CD4-positive, CD25-positive, alpha-beta regulatory T cell (primary cell): ENCODE measurements around the gene FBXO48. TPM values are rescaled to one million over a fixed set of nuclear protein-coding genes. Genes with fewer than 3 reads are reported as not detected.

ENCODE experiments used
- ATAC-seq, 2 donors: fragments of 150-1000 bp; cut with Tn5 transposase; one replicate each; pipeline ENCODE4 v1.10.0; 2021; ENCODE audit warnings: low read depth in 2 of 2, moderate number of reproducible peaks in 2 of 2, moderate library complexity in 1 of 2
- DNase-seq, 3 donors: peaks; one replicate each; pipeline versions ENCODE4 v3.0.0 to v3.0.0-alpha.2; 2012 to 2022; ENCODE audit warnings: mixed read lengths in 1 of 3
- H3K27ac ChIP-seq: one replicate; pipeline ENCODE4 v1.7.0; 2013; ENCODE audit warnings: mild to moderate bottlenecking, low read length; ENCODE audit not compliant: insufficient read depth, poor library complexity, severe bottlenecking
- H3K27me3 ChIP-seq: one replicate; pipeline ENCODE4 v1.7.0; 2013; ENCODE audit warnings: low read length; ENCODE audit not compliant: control insufficient read depth, insufficient read depth
- H3K36me3 ChIP-seq: one replicate; pipeline ENCODE4 v1.7.0; 2013; ENCODE audit warnings: mild to moderate bottlenecking, low read length, moderate library complexity; ENCODE audit not compliant: control insufficient read depth, insufficient read depth
- H3K4me1 ChIP-seq: 2 replicates; pipeline ENCODE4 v1.7.0; 2013; ENCODE audit warnings: mild to moderate bottlenecking, low read length; ENCODE audit not compliant: insufficient read depth, control insufficient read depth, poor library complexity, severe bottlenecking
- H3K4me3 ChIP-seq: one replicate; pipeline ENCODE4 v1.7.0; 2013; ENCODE audit warnings: low read depth, mild to moderate bottlenecking, low read length, moderate library complexity
- H3K9me3 ChIP-seq, 2 experiments: 1 replicate in 1 of 2; 2 replicates in 1 of 2; pipeline ENCODE4 v1.7.0; 2013; ENCODE audit warnings: low read length in 2 of 2, mild to moderate bottlenecking in 1 of 2, moderate library complexity in 1 of 2; ENCODE audit not compliant: control insufficient read depth in 2 of 2
- H3K27ac Mint-ChIP-seq, 3 donors: one replicate each; pipeline ENCODE4 v1.8.0; 2020 to 2022; ENCODE audit warnings: mild to moderate bottlenecking in 3 of 3, mixed read lengths in 3 of 3, moderate library complexity in 2 of 3
- H3K27me3 Mint-ChIP-seq: one replicate; pipeline ENCODE4 v1.8.0; 2022; ENCODE audit warnings: mild to moderate bottlenecking, mixed read lengths
- H3K36me3 Mint-ChIP-seq: one replicate; pipeline ENCODE4 v1.8.0; 2020; ENCODE audit warnings: mixed read lengths
- H3K4me1 Mint-ChIP-seq, 4 donors: one replicate each; pipeline ENCODE4 v1.8.0; 2020 to 2022; ENCODE audit warnings: mixed read lengths in 4 of 4, mild to moderate bottlenecking in 1 of 4
- H3K4me3 Mint-ChIP-seq, 4 donors: one replicate each; pipeline ENCODE4 v1.8.0; 2020 to 2022; ENCODE audit warnings: mild to moderate bottlenecking in 4 of 4, mixed read lengths in 4 of 4, moderate library complexity in 3 of 4
- H3K9me3 Mint-ChIP-seq, 7 donors: one replicate each; pipeline ENCODE4 v1.8.0; 2020 to 2022; ENCODE audit warnings: mixed read lengths in 7 of 7, mild to moderate bottlenecking in 3 of 7, moderate library complexity in 2 of 7
- polyA plus RNA-seq, 4 donors: library from polyadenylated mRNA; unstranded; fragments of 300-500 nt; fragmentation: Illumina TruSeq; gene quantifications; one replicate each; pipeline ENCODE4 v1.2.3, GENCODE V29; 2021
- total RNA-seq: library from RNA; stranded (reverse); gene quantifications from one replicate; pipeline ENCODE4 v1.2.3, GENCODE V29; 2022

FBXO48 gene
- total and polyA plus RNA-seq, 5 donors from 2014 or later = 0.59 to 2.7 (median 1.0) TPM

GRCh38 chr2:68434981-68435380 is 32.1 kb downstream of the FBXO48 start:
- ATAC-seq (no peak), DNase-seq (no peak)
- no peak overlapping the region for H3K4me3 ChIP-seq
- H3K9me3 ChIP-seq = no peaks in the 10 kb centered on the region
- Mint-ChIP-seq H3K27me3 (no peaks in the 10 kb centered on the region), H3K27ac (no peak overlapping the region), H3K36me3 (no peaks in the 10 kb centered on the region), H3K9me3 (no peaks in the 10 kb centered on the region), H3K4me3 (no peak overlapping the region), H3K4me1 (peaks cover 0 to 6% (median 2%) of the 10 kb centered on the region in 4 donors)
- no peaks in the 10 kb centered on the region for H3K4me1 ChIP-seq
- no peaks in the 10 kb centered on the region for H3K27me3 ChIP-seq
- no peaks in the 10 kb centered on the region for H3K36me3 ChIP-seq
- H3K27ac ChIP-seq = no peak overlapping the region

DNA sequence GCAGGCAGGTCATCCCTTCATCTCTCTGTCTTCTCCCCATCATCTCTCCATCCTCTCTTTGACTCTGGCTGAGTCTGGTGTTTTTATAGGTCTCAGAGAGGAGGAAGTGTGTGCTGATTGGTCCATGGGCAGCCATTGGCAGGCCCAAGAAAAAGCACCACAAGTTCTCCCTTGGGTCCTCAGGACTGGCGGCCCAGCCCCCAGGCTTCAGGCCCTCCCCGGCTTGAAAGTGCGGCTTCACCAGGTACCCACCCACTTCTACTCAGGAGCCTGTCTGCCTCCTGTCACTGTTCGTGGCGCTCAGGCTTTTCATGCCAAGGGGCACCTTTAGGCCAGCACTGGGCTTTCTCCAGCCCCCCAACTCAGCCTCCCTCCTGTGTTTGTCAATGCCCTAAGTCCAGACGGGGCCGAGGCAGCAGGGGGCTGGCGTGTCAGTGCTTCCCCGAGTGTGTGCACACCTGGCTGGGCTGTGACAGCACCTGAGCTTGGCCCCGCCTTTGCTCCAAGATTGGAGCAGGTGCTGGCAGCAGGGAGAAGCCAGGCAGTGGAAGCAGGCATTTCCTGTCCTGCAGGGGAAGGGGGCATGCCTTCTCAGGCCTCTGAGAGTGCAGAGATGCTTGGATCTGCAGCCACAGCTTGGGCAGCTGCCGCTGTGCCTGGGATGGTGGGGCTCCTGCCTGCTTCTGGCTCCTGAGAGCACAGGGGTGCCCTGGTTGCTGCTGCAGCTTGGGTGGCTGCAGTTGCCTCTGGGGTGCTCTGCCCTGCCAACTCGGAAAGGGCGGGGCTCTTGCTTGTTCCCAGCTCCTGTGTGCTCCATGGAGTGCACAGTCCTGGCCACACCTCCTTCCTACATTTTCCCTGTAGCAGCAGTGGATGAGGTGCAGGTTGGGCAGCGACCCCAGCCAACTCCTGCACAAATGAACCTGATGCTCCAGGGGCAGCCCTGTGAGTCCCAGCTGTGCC is 34.1 kb downstream of the FBXO48 start:
- Mint-ChIP-seq H3K9me3 (no peaks in the 10 kb centered on the region), H3K4me3 (no peak overlapping the region), H3K36me3 (no peaks in the 10 kb centered on the region), H3K4me1 (peaks cover 3 to 9% (median 7%) of the 10 kb centered on the region in 4 donors), H3K27me3 (no peaks in the 10 kb centered on the region), H3K27ac (no peak overlapping the region)
- Histone ChIP-seq H3K4me3 (no peak overlapping the region), H3K36me3 (no peaks in the 10 kb centered on the region), H3K9me3 (no peaks in the 10 kb centered on the region), H3K27me3 (no peaks in the 10 kb centered on the region), H3K27ac (no peak overlapping the region), H3K4me1 (peaks cover 6% of the 10 kb centered on the region)
- ATAC-seq (no peak), DNase-seq (no peak)

GRCh38 chr2:68431316-68431972 is 35.6 kb downstream of the FBXO48 start:
- Histone ChIP-seq H3K9me3 (no peaks in the 10 kb centered on the region), H3K36me3 (no peaks in the 10 kb centered on the region), H3K4me3 (no peak overlapping the region), H3K27ac (no peak overlapping the region), H3K27me3 (no peaks in the 10 kb centered on the region), H3K4me1 (peaks cover 19% of the 10 kb centered on the region)
- peak overlapping the region in 1 of 3 donors; percentile 29 for H3K27ac Mint-ChIP-seq
- no peaks in the 10 kb centered on the region for H3K36me3 Mint-ChIP-seq
- ATAC-seq (no peak), DNase-seq (no peak)
- no peaks in the 10 kb centered on the region for H3K9me3 Mint-ChIP-seq
- H3K27me3 Mint-ChIP-seq = no peaks in the 10 kb centered on the region
- no peak overlapping the region for H3K4me3 Mint-ChIP-seq
- H3K4me1 Mint-ChIP-seq = peaks cover 11 to 23% (median 18%) of the 10 kb centered on the region in 4 donors

- Mint-ChIP-seq H3K4me3 (no peak overlapping the region), H3K27me3 (no peaks in the 10 kb centered on the region), H3K9me3 (no peaks in the 10 kb centered on the region), H3K4me1 (peaks cover 10 to 27% (median 16%) of the 10 kb centered on the region in 4 donors), H3K27ac (no peak overlapping the region), H3K36me3 (no peaks in the 10 kb centered on the region)
- no peaks in the 10 kb centered on the region for H3K9me3 ChIP-seq
- peaks cover 40% of the 10 kb centered on the region for H3K4me1 ChIP-seq
- H3K36me3 ChIP-seq = no peaks in the 10 kb centered on the region
- no peak overlapping the region for H3K4me3 ChIP-seq
- no peak for ATAC-seq
- DNase-seq = no peak
- no peaks in the 10 kb centered on the region for H3K27me3 ChIP-seq
- H3K27ac ChIP-seq = no peak overlapping the region
Observed at GRCh38 chr2:68429311-68429826, 37.7 kb downstream of the FBXO48 start.

DNA sequence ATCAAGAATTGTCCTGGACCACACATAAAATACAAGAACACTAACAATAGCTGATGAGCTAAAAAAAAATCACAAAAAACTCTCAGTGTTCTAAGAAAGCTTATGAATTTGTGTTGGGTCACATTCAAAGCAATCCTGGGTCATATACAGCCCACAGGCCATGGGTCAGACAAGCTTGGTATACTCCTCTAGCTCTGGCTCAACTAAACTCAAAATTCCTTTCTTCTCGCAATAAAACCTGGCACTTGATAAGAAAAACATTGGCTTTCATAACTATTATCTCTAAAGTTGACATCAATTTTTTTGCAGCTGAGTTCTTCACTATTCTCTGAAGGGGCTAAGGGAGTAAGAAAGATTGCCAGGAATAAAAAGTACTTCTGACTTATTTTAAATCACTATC is 38.3 kb downstream of the FBXO48 start:
- ATAC-seq (no peak), DNase-seq (no peak)
- Histone ChIP-seq H3K4me3 (no peak overlapping the region), H3K4me1 (peaks cover 46% of the 10 kb centered on the region), H3K36me3 (no peaks in the 10 kb centered on the region), H3K27ac (no peak overlapping the region), H3K27me3 (no peaks in the 10 kb centered on the region), H3K9me3 (no peaks in the 10 kb centered on the region)
- peak overlapping the region in 2 of 3 donors; percentile 4 to 94 for H3K27ac Mint-ChIP-seq
- peaks cover 10 to 27% (median 16%) of the 10 kb centered on the region in 4 donors for H3K4me1 Mint-ChIP-seq
- no peak overlapping the region for H3K4me3 Mint-ChIP-seq
- H3K36me3 Mint-ChIP-seq = no peaks in the 10 kb centered on the region
- H3K27me3 Mint-ChIP-seq = no peaks in the 10 kb centered on the region
- no peaks in the 10 kb centered on the region for H3K9me3 Mint-ChIP-seq

DNA sequence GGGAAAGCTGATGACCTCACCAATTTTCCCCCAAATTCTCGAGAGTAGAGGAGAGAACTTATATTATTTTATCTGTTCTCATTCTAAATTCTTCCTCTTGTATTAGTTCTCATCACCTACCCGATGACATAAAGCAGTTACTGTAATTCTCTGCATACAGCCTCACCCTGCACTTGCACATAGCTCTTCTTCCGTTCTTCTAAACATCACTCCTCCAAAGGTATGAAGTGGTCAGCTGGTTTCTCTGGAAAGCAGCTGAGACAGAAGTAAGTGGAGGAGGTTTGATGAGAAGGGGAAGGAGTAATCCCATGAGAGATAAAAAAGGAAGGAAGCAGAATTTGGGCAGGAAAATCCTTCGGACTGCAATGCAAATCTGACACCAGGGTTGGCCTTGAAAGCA is 39.0 kb downstream of the FBXO48 start:
- no peak for DNase-seq
- no peak overlapping the region for H3K4me3 Mint-ChIP-seq

DNA sequence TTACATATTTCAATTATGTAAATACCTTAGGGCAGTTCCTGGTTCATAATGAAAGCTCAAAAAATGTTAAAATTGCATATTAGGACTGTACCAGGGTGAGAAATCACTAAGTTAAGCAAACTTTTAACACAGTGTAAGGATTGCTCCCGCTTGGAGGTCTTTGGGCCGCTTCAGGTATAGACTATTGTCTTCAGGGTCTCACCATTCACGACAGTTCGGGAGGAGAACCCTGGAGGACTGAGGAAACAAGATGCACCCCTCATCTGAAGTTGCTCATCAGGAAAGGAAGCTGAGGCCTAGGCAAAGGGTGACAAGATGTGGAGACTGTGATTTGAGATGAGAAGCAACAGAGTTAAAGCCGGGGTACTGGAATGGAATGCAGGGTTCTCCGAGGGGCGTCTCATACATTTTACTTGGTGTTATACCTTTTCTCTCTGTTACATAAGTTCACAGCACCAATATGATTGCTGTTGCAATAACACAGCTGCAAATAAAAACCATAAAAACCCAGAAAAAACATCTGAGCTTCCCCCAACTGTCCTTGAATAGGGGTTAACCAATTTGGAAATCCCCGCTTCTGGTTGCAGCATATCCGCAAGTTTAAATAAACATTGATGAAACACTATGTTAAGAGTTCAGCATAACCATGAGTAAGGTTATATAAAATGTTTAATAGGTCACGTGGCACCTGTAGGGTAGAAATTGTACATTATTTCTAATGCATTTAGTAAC is 40.1 kb downstream of the FBXO48 start:
- H3K36me3 ChIP-seq = no peaks in the 10 kb centered on the region
- H3K27ac Mint-ChIP-seq = peak overlapping the region; percentile 91 to 95 (median 94)

More for the DNA sequence above, 39.0 kb downstream of the FBXO48 start:
- H3K4me1 ChIP-seq = peaks cover 50% of the 10 kb centered on the region
- H3K4me3 ChIP-seq = peak overlapping the region; percentile 56
- no peaks in the 10 kb centered on the region for H3K36me3 Mint-ChIP-seq
- no peaks in the 10 kb centered on the region for H3K36me3 ChIP-seq
- H3K27me3 Mint-ChIP-seq = no peaks in the 10 kb centered on the region
- H3K9me3 Mint-ChIP-seq = no peaks in the 10 kb centered on the region
- peak overlapping the region; percentile 88 for H3K27ac ChIP-seq
- peaks cover 10 to 27% (median 16%) of the 10 kb centered on the region in 4 donors for H3K4me1 Mint-ChIP-seq
- H3K9me3 ChIP-seq = no peaks in the 10 kb centered on the region
- no peak for ATAC-seq
- H3K27me3 ChIP-seq = no peaks in the 10 kb centered on the region
- peak overlapping the region in 2 of 3 donors; percentile 74 to 94 for H3K27ac Mint-ChIP-seq

More for the DNA sequence above, 40.1 kb downstream of the FBXO48 start:
- H3K27ac ChIP-seq = peak overlapping the region; percentile 88
- peaks cover 11 to 31% (median 16%) of the 10 kb centered on the region in 4 donors for H3K4me1 Mint-ChIP-seq
- H3K4me3 Mint-ChIP-seq = peak overlapping the region; percentile 21 to 68 (median 52)
- no peaks in the 10 kb centered on the region for H3K27me3 ChIP-seq
- H3K36me3 Mint-ChIP-seq = no peaks in the 10 kb centered on the region
- H3K4me3 ChIP-seq = peak overlapping the region; percentile 56
- H3K9me3 ChIP-seq = no peaks in the 10 kb centered on the region
- H3K27me3 Mint-ChIP-seq = no peaks in the 10 kb centered on the region
- peaks cover 52% of the 10 kb centered on the region for H3K4me1 ChIP-seq
- ATAC-seq (peak; percentile 74), DNase-seq (peak; percentile 21 to 75 (median 60))
- no peaks in the 10 kb centered on the region for H3K9me3 Mint-ChIP-seq
